ENCODE data around the gene FEM1A. TPM values are rescaled to one million over a fixed set of nuclear protein-coding genes. Genes with fewer than 3 reads are reported as not detected.
"Not testable (repeated sequence)": the region's sequence is repeated elsewhere in the genome, so short reads cannot be mapped to it uniquely, and the experiment has no call there.

FEM1A gene
- total and polyA plus RNA-seq, 4 experiments from 2014 or later: 1.3 to 16.7 (median 9.9) TPM

DNA sequence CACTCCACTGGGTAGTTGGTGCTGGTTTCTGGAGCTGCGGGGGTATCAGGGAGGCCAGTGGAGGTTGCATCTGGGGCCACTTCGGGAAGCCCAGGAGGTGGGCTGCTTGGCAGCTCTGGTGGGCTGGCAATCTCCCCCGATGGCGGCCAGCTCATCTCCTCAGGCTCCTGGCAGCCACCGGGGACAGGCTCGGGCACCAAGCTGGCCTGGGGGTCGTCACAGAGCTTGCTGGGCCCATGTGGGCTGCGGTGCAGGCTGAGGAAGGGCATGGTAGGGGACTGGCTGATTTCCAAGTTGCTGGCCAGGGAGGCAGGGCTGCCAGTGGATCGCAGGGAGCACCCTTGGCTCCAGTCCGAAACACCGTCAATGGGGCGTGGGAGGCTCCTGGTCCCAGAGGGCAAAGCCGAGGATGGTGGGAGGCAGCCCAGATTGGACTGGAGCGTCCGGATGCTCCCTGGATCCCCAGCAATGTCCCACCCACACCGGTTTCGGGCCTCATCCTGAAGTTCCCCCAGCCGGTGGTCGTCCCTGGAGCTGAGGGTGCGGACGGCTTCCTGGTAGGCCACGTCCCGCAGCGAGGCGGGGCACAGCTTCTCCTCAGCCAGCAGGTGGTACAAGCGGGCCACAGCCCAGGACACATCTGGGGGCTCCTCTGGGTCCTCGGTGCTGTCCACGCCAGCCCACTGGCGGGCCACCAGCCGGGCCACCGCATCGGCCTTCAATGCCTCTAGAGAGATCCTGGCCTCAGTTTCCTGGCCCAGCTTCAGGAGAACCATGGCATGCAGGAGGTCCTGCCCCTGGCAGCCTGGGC lies 26.1 kb downstream of the FEM1A start:
- Mint-ChIP-seq H3K27ac (peak overlapping the region in 1 of 7 donors; percentile 63), H3K36me3 (peaks cover 12 to 26% of the 10 kb centered on the region in 2 donors), H3K4me3 (no peak overlapping the region), H3K4me1 (peaks cover 8 to 13% (median 13%) of the 10 kb centered on the region in 4 donors), H3K9me3 (peaks cover 0 to under 1% (median 0%) of the 10 kb centered on the region in 8 donors), H3K27me3 (no peaks in the 10 kb centered on the region)
- ChIA-PET POLR2A (ENCODE audit: partially characterized antibody) (no interaction called here), CTCF (ENCODE audit: partially characterized antibody) (interaction anchor here (1.0 to 3.1 kb wide), 5 partner anchors 8 to 37 kb away, joined by 3 to 14 read pairs (median 6); no protein-coding TSS in a partner anchor)
- DNase-seq: no peak
- Histone ChIP-seq H3K27me3 (ENCODE audit: insufficient read depth, low read length) (no peaks in the 10 kb centered on the region), H3K27ac (ENCODE audit: low read depth, low read length) (no peak overlapping the region), H3K4me1 (ENCODE audit: insufficient read depth, low read length) (peaks cover 8% of the 10 kb centered on the region), H3K4me3 (ENCODE audit: low read length in 2 of 2) (no peak overlapping the region), H3K36me3 (ENCODE audit: insufficient read depth, low read length) (peaks cover 4% of the 10 kb centered on the region), H3K9me3 (ENCODE audit: control insufficient read depth in 1 of 2, low read length in 2 of 2) (no peaks in the 10 kb centered on the region)
- intact Hi-C loops (cut with micrococcal nuclease): no loop called here

DNA sequence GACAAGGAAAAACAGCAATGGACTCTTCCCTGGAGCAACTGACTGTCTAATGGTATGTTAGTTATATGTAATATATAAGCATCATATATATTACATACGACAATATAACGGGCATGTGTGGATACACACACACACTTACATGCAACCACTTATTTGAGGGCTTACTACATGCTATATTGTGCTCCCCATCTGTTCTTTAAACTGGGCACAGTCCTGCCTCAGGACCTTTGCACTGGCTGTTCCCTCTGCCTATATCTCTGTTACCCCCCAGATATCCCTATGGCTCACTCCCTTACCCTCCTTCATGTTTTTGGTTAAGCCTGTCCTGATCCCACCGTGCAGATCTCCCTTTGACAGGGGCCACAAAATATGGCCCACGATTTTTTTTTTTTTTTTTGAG lies 29.7 kb downstream of the FEM1A start:
- peak overlapping the region in 2 of 7 donors; percentile 1 to 78 for H3K27ac Mint-ChIP-seq
- H3K9me3 Mint-ChIP-seq: no peaks in the 10 kb centered on the region
- Histone ChIP-seq H3K4me1 (ENCODE audit: insufficient read depth, low read length) (no peaks in the 10 kb centered on the region), H3K27me3 (ENCODE audit: insufficient read depth, low read length) (no peaks in the 10 kb centered on the region), H3K36me3 (ENCODE audit: insufficient read depth, low read length) (peaks cover 4% of the 10 kb centered on the region), H3K4me3 (ENCODE audit: low read length in 2 of 2) (no peak overlapping the region), H3K27ac (ENCODE audit: low read depth, low read length) (no peak overlapping the region), H3K9me3 (ENCODE audit: control insufficient read depth in 1 of 2, low read length in 2 of 2) (no peaks in the 10 kb centered on the region)
- ChIA-PET POLR2A (ENCODE audit: partially characterized antibody) (no interaction called here), CTCF (ENCODE audit: partially characterized antibody) (interaction anchor here (1.0 to 12.7 kb wide), 2 partner anchors 10 to 24 kb away, joined by 4 to 139 read pairs; no protein-coding TSS in a partner anchor)
- peaks cover 0 to 7% (median under 1%) of the 10 kb centered on the region in 4 donors for H3K4me1 Mint-ChIP-seq
- peak overlapping the region in 1 of 8 donors; percentile 67 for H3K4me3 Mint-ChIP-seq
- peaks cover 12 to 28% of the 10 kb centered on the region in 2 donors for H3K36me3 Mint-ChIP-seq
- no peaks in the 10 kb centered on the region for H3K27me3 Mint-ChIP-seq
- no peak for DNase-seq
- intact Hi-C loops (cut with micrococcal nuclease): no loop called here

GRCh38 chr19:4822354-4822753 lies 30.8 kb downstream of the FEM1A start:
- H3K9me3 ChIP-seq (ENCODE audit: control insufficient read depth in 1 of 2, low read length in 2 of 2); POLR2A ChIA-PET (ENCODE audit: partially characterized antibody); DNase-seq; H3K4me3 ChIP-seq (ENCODE audit: low read length in 2 of 2); intact Hi-C loops (cut with micrococcal nuclease); H3K27me3 Mint-ChIP-seq; H3K9me3 Mint-ChIP-seq; H3K36me3 ChIP-seq (ENCODE audit: insufficient read depth, low read length); H3K27me3 ChIP-seq (ENCODE audit: insufficient read depth, low read length); H3K4me1 Mint-ChIP-seq; H3K4me1 ChIP-seq (ENCODE audit: insufficient read depth, low read length); H3K27ac ChIP-seq (ENCODE audit: low read depth, low read length); H3K4me3 Mint-ChIP-seq: not testable (repeated sequence)
- Mint-ChIP-seq H3K36me3 (peaks cover 8 to 21% of the 10 kb centered on the region in 2 donors), H3K27ac (peak overlapping the region in 1 of 7 donors; percentile 43)
- CTCF ChIA-PET (ENCODE audit: partially characterized antibody): interaction anchor here (1.2 to 12.7 kb wide), 4 partner anchors 11 to 30 kb away, joined by 3 to 139 read pairs (median 12); no protein-coding TSS in a partner anchor

- peak overlapping the region in 2 of 7 donors; percentile 52 to 65 for H3K27ac Mint-ChIP-seq
- no peaks in the 10 kb centered on the region for H3K4me1 ChIP-seq (ENCODE audit: insufficient read depth, low read length)
- no peak overlapping the region for H3K4me3 Mint-ChIP-seq
- CTCF ChIA-PET (ENCODE audit: partially characterized antibody): interaction anchor here (1.0 to 12.7 kb wide), 3 partner anchors 12 to 88 kb away, joined by 3 to 139 read pairs (median 22); no protein-coding TSS in a partner anchor
- intact Hi-C loops (cut with micrococcal nuclease): no loop called here
- H3K27me3 ChIP-seq (ENCODE audit: insufficient read depth, low read length): no peaks in the 10 kb centered on the region
- POLR2A ChIA-PET (ENCODE audit: partially characterized antibody): no interaction called here
- no peaks in the 10 kb centered on the region for H3K9me3 ChIP-seq (ENCODE audit: control insufficient read depth in 1 of 2, low read length in 2 of 2)
- no peak overlapping the region for H3K27ac ChIP-seq (ENCODE audit: low read depth, low read length)
- no peak overlapping the region for H3K4me3 ChIP-seq (ENCODE audit: low read length in 2 of 2)
- peak in 1 of 5 donors; percentile 20 for DNase-seq
- no peaks in the 10 kb centered on the region for H3K27me3 Mint-ChIP-seq
- peaks cover 8 to 16% of the 10 kb centered on the region in 2 donors for H3K36me3 Mint-ChIP-seq
- peaks cover 4 to 10% (median 6%) of the 10 kb centered on the region in 4 donors for H3K4me1 Mint-ChIP-seq
- H3K36me3 ChIP-seq (ENCODE audit: insufficient read depth, low read length): no peaks in the 10 kb centered on the region
- no peaks in the 10 kb centered on the region for H3K9me3 Mint-ChIP-seq
Measured at GRCh38 chr19:4823577-4823976, 32.0 kb downstream of the FEM1A start.

- no peaks in the 10 kb centered on the region for H3K9me3 Mint-ChIP-seq
- Histone ChIP-seq H3K4me1 (ENCODE audit: insufficient read depth, low read length) (peaks cover 21% of the 10 kb centered on the region), H3K27me3 (ENCODE audit: insufficient read depth, low read length) (no peaks in the 10 kb centered on the region), H3K4me3 (ENCODE audit: low read length in 2 of 2) (no peak overlapping the region), H3K36me3 (ENCODE audit: insufficient read depth, low read length) (no peaks in the 10 kb centered on the region), H3K9me3 (ENCODE audit: control insufficient read depth in 1 of 2, low read length in 2 of 2) (no peaks in the 10 kb centered on the region), H3K27ac (ENCODE audit: low read depth, low read length) (peak overlapping the region; percentile 31)
- H3K4me3 Mint-ChIP-seq: peak overlapping the region; percentile 59 to 84 (median 74)
- H3K36me3 Mint-ChIP-seq: peaks cover 0 to 14% of the 10 kb centered on the region in 2 donors
- CTCF ChIA-PET (ENCODE audit: partially characterized antibody): interaction anchor here (0.7 to 12.7 kb wide), 4 partner anchors 11 to 90 kb away, joined by 3 to 139 read pairs (median 7); no protein-coding TSS in a partner anchor
- intact Hi-C loops (cut with micrococcal nuclease): no loop called here
- peak overlapping the region; percentile 61 to 91 (median 79) for H3K27ac Mint-ChIP-seq
- no peaks in the 10 kb centered on the region for H3K27me3 Mint-ChIP-seq
- POLR2A ChIA-PET (ENCODE audit: partially characterized antibody): no interaction called here
- peak in 1 of 5 donors; percentile 25 for DNase-seq
- peaks cover 20 to 36% (median 28%) of the 10 kb centered on the region in 4 donors for H3K4me1 Mint-ChIP-seq
Measured at GRCh38 chr19:4829001-4829712, 37.6 kb downstream of the FEM1A start.

- no peak for DNase-seq
- Mint-ChIP-seq H3K36me3 (peaks cover 0 to 14% of the 10 kb centered on the region in 2 donors), H3K9me3 (no peaks in the 10 kb centered on the region), H3K4me3 (peak overlapping the region; percentile 88 to 94 (median 90)), H3K27me3 (no peaks in the 10 kb centered on the region), H3K27ac (peak overlapping the region; percentile 90 to 98 (median 96)), H3K4me1 (peaks cover 20 to 36% (median 28%) of the 10 kb centered on the region in 4 donors)
- Histone ChIP-seq H3K9me3 (ENCODE audit: control insufficient read depth in 1 of 2, low read length in 2 of 2) (no peaks in the 10 kb centered on the region), H3K27ac (ENCODE audit: low read depth, low read length) (peak overlapping the region; percentile 92), H3K36me3 (ENCODE audit: insufficient read depth, low read length) (no peaks in the 10 kb centered on the region), H3K27me3 (ENCODE audit: insufficient read depth, low read length) (no peaks in the 10 kb centered on the region), H3K4me3 (ENCODE audit: low read length in 2 of 2) (peak overlapping the region; percentile 43 to 83), H3K4me1 (ENCODE audit: insufficient read depth, low read length) (peaks cover 21% of the 10 kb centered on the region)
- CTCF ChIA-PET (ENCODE audit: partially characterized antibody): interaction anchor here (0.9 to 12.7 kb wide), 5 partner anchors 12 to 81 kb away, joined by 3 to 139 read pairs (median 7); no protein-coding TSS in a partner anchor
- POLR2A ChIA-PET (ENCODE audit: partially characterized antibody): interaction anchor here (1.4 kb wide), 1 partner anchor 17 kb away, joined by 3 read pairs; no protein-coding TSS in a partner anchor
- intact Hi-C loops (cut with micrococcal nuclease): no loop called here
Measured at GRCh38 chr19:4830332-4830731, 38.8 kb downstream of the FEM1A start.
